Measurements from ENCODE around the gene CDH6. TPM values are rescaled to one million over a fixed set of nuclear protein-coding genes. Genes with fewer than 3 reads are reported as not detected.

CDH6 gene
- total RNA-seq, 1 donor from 2014 or later, result 233 TPM

GRCh38 chr5:31194892-31195555 is 1.5 kb downstream of the CDH6 start:
- peak overlapping the region; percentile 91 for H3K27ac Mint-ChIP-seq (ENCODE audit: unreplicated experiment)
- TF ChIP-seq CTCF (conservative IDR thresholded peaks at IDR 0.05), result no peak
- H3K9me3 Mint-ChIP-seq, result no peaks in the 10 kb centered on the region
- H3K27me3 Mint-ChIP-seq (ENCODE audit: low read depth), result peaks cover 44% of the 10 kb centered on the region
- H3K4me1 Mint-ChIP-seq, result peaks cover 62% of the 10 kb centered on the region
- DNase-seq (ENCODE audit: low read depth, low spot score), result no peak
- H3K4me3 Mint-ChIP-seq, result peak overlapping the region; percentile 87
- H3K36me3 Mint-ChIP-seq (ENCODE audit: low read depth), result peaks cover 5% of the 10 kb centered on the region

GRCh38 chr5:31196309-31196708 is 2.8 kb downstream of the CDH6 start:
- Mint-ChIP-seq H3K4me1 (peaks cover 70% of the 10 kb centered on the region), H3K27ac (ENCODE audit: unreplicated experiment) (no peak overlapping the region), H3K9me3 (no peaks in the 10 kb centered on the region), H3K4me3 (peak overlapping the region; percentile 87), H3K27me3 (ENCODE audit: low read depth) (peaks cover 44% of the 10 kb centered on the region), H3K36me3 (ENCODE audit: low read depth) (peaks cover 5% of the 10 kb centered on the region)
- no peak for DNase-seq (ENCODE audit: low read depth, low spot score)
- TF ChIP-seq CTCF (conservative IDR thresholded peaks at IDR 0.05), result peak; percentile 51

- H3K36me3 Mint-ChIP-seq (ENCODE audit: low read depth), result peaks cover 5% of the 10 kb centered on the region
- peaks cover 66% of the 10 kb centered on the region for H3K4me1 Mint-ChIP-seq
- no peaks in the 10 kb centered on the region for H3K9me3 Mint-ChIP-seq
- H3K27me3 Mint-ChIP-seq (ENCODE audit: low read depth), result peaks cover 39% of the 10 kb centered on the region
- TF ChIP-seq CTCF (conservative IDR thresholded peaks at IDR 0.05), result no peak
- H3K4me3 Mint-ChIP-seq, result peak overlapping the region; percentile 87
- peak overlapping the region; percentile 28 for H3K27ac Mint-ChIP-seq (ENCODE audit: unreplicated experiment)
- no peak for DNase-seq (ENCODE audit: low read depth, low spot score)
Measured at GRCh38 chr5:31197183-31197582, 3.7 kb downstream of the CDH6 start.

GRCh38 chr5:31204958-31205357 is 11.5 kb downstream of the CDH6 start:
- Mint-ChIP-seq H3K27ac (ENCODE audit: unreplicated experiment) (no peak overlapping the region), H3K4me3 (peak overlapping the region; percentile 6), H3K9me3 (no peaks in the 10 kb centered on the region), H3K27me3 (ENCODE audit: low read depth) (no peaks in the 10 kb centered on the region), H3K36me3 (ENCODE audit: low read depth) (peaks cover 26% of the 10 kb centered on the region), H3K4me1 (peaks cover 32% of the 10 kb centered on the region)
- TF ChIP-seq CTCF (conservative IDR thresholded peaks at IDR 0.05), result no peak
- no peak for DNase-seq (ENCODE audit: low read depth, low spot score)

GRCh38 chr5:31208043-31208442 is 14.6 kb downstream of the CDH6 start:
- Mint-ChIP-seq H3K4me1 (peaks cover 39% of the 10 kb centered on the region), H3K4me3 (peak overlapping the region; percentile 51), H3K27ac (ENCODE audit: unreplicated experiment) (no peak overlapping the region), H3K9me3 (no peaks in the 10 kb centered on the region), H3K36me3 (ENCODE audit: low read depth) (peaks cover 23% of the 10 kb centered on the region), H3K27me3 (ENCODE audit: low read depth) (no peaks in the 10 kb centered on the region)
- DNase-seq (ENCODE audit: low read depth, low spot score), result no peak
- TF ChIP-seq CTCF (conservative IDR thresholded peaks at IDR 0.05), result no peak

All from neural crest cell (in vitro differentiated cells).